OCI-LY7 (cell line): Measurements from ENCODE around the gene DPY19L3.

Experiments used
- CTCF ChIP-seq: fragments of 200-600 bp; sonication (generic); conservative IDR thresholded peaks from 2 replicates; pipeline ENCODE4 v1.5.1; 2014; ENCODE audit warnings: mild to moderate bottlenecking, antibody characterized with exemption, low read length, moderate library complexity, mixed read lengths
- EZH2phosphoT487 ChIP-seq: fragments of 200-600 bp; sonication (generic); IDR thresholded peaks from 2 replicates; pipeline ENCODE4 v1.6.1; 2018; ENCODE audit warnings: low read depth, borderline replicate concordance, mild to moderate bottlenecking, mixed run types, antibody characterized with exemption, low read length, moderate library complexity, mixed read lengths

GRCh38 chr19:32372726-32373517 is 32.6 kb upstream of the DPY19L3 start:
- TF ChIP-seq CTCF (no peak), EZH2phosphoT487 (no peak)
